ENCODE results near the gene DPYD. TPM values are rescaled to one million over a fixed set of nuclear protein-coding genes. Genes with fewer than 3 reads are reported as not detected.

DPYD gene
- total RNA-seq, 4 donors from 2014 or later: 35.7 to 65.4 (median 43.7) TPM

DNA sequence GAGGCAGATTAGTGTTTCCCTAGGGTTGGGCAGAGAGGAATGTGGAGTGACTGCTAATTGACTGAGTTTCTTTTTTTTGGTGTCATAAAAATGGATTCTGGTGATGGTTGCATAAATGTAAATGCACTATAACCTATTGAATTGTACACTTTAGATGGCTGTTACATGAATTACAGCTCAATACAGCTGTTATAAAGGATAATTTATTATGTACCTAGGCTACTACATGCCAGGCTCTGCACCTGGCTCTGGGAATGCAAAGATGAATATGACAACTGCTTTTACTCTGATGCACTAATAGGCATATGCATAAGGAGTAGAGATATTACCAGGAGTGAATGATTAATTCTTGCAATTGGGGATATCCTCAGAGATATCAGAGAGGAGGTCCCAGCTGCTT lies 854.0 kb downstream of the DPYD start:
- no peak for TF ChIP-seq EP300 (IDR thresholded peaks at IDR 0.05)
- no peak for TF ChIP-seq POLR2A (IDR thresholded peaks at IDR 0.05)
- Histone ChIP-seq H3K27me3 (no peaks in the 10 kb centered on the region), H3K4me1 (no peaks in the 10 kb centered on the region), H3K4me3 (no peak overlapping the region), H3K36me3 (no peaks in the 10 kb centered on the region), H3K9me3 (peaks cover 0 to 17% (median 2%) of the 10 kb centered on the region in 4 donors), H3K27ac (no peak overlapping the region)
- DNase-seq (ENCODE audit: low spot score in 2 of 2): no peak

DNA sequence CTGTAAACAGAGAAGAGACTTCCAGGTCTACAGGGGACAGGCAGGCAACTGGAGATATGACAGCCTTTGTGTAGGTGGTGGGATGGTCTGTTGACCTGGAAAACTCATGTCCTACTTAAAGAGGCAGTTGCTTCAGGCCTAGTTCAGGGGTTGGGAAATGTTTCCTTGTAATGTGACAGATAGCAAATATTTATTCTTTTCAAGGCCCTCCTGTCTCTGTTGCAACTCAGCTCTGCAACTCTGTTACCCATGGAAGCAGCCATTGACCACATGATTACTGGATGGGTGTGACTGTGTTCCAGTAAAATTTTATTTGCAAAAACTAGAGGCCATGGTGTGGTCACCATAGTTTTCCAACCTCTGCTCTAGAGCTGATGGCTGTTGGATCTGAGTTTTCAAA lies 857.3 kb downstream of the DPYD start:
- Histone ChIP-seq H3K9me3 (peaks cover 0 to 25% (median 2%) of the 10 kb centered on the region in 4 donors), H3K4me1 (no peaks in the 10 kb centered on the region), H3K27ac (no peak overlapping the region), H3K4me3 (no peak overlapping the region), H3K36me3 (no peaks in the 10 kb centered on the region), H3K27me3 (no peaks in the 10 kb centered on the region)
- DNase-seq (ENCODE audit: low spot score in 2 of 2): no peak
- TF ChIP-seq EP300 (IDR thresholded peaks at IDR 0.05): no peak
- TF ChIP-seq POLR2A (IDR thresholded peaks at IDR 0.05): no peak
- TF ChIP-seq, protein P1, sequence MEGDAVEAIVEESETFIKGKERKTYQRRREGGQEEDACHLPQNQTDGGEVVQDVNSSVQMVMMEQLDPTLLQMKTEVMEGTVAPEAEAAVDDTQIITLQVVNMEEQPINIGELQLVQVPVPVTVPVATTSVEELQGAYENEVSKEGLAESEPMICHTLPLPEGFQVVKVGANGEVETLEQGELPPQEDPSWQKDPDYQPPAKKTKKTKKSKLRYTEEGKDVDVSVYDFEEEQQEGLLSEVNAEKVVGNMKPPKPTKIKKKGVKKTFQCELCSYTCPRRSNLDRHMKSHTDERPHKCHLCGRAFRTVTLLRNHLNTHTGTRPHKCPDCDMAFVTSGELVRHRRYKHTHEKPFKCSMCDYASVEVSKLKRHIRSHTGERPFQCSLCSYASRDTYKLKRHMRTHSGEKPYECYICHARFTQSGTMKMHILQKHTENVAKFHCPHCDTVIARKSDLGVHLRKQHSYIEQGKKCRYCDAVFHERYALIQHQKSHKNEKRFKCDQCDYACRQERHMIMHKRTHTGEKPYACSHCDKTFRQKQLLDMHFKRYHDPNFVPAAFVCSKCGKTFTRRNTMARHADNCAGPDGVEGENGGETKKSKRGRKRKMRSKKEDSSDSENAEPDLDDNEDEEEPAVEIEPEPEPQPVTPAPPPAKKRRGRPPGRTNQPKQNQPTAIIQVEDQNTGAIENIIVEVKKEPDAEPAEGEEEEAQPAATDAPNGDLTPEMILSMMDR (IDR thresholded peaks at IDR 0.05): no peak

DNA sequence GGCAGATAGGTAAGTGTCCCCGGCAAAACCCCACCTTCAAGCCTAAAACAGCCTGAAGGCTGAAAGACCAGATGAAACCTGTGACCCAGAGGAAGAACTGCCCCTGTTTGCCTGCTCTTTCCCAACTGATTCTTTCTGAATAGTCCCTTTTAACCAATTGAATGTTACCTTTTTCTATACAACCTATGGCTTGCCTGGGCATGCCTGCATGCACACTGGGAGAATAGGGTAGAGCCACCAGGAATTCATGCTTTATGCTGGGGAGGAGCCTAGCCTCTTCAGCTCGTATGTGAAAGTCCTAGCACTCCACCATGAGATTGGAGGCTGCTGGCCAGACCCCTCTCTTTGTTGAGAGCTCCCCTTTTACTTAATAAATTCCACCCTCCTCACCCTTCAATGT lies 859.2 kb downstream of the DPYD start:
- Histone ChIP-seq H3K36me3 (peaks cover 0 to 1% (median 0%) of the 10 kb centered on the region in 3 donors), H3K4me3 (no peak overlapping the region), H3K27me3 (no peaks in the 10 kb centered on the region), H3K4me1 (no peaks in the 10 kb centered on the region), H3K9me3 (peaks cover 0 to 32% (median 6%) of the 10 kb centered on the region in 4 donors), H3K27ac (no peak overlapping the region)
- WGBS, 2 donors: 81 to 88% methylated on average over 2 of the region's 2 CpGs
- no peak for TF ChIP-seq POLR2A (IDR thresholded peaks at IDR 0.05)
- TF ChIP-seq EP300 (IDR thresholded peaks at IDR 0.05): no peak
- TF ChIP-seq, protein P1 (IDR thresholded peaks at IDR 0.05): no peak
- no peak for DNase-seq (ENCODE audit: low spot score in 2 of 2)

DNA sequence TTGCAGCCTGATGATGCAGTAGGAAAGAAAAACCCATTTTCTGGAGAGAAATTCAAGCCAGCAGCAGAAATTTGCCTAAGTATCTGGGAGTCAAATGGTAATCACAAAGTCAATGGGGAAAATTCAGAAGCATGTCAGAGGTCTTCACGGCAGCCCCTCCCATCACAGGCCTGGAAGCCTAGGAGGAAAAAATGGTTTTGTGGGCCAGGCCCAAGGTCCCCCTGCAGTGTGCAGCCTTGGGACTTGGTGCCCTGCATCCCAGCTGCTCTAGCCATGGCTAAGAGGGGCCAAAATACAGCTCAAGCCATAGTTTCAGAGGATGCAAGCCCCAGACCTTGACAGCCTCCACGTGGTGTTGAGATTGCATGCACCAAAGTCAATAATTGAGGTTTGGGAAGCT lies 864.4 kb downstream of the DPYD start:
- Histone ChIP-seq H3K36me3 (peaks cover 0 to 4% (median 0%) of the 10 kb centered on the region in 3 donors), H3K4me1 (no peaks in the 10 kb centered on the region), H3K4me3 (no peak overlapping the region), H3K9me3 (peaks cover 0 to 25% (median 6%) of the 10 kb centered on the region in 4 donors), H3K27me3 (no peaks in the 10 kb centered on the region), H3K27ac (no peak overlapping the region)
- no peak for DNase-seq (ENCODE audit: low spot score in 2 of 2)
- TF ChIP-seq, protein P1 (IDR thresholded peaks at IDR 0.05): no peak
- TF ChIP-seq POLR2A (IDR thresholded peaks at IDR 0.05): no peak
- TF ChIP-seq EP300 (IDR thresholded peaks at IDR 0.05): no peak
- 90 to 93% methylated on average over 2 of the region's 2 CpGs for WGBS, 2 donors

DNA sequence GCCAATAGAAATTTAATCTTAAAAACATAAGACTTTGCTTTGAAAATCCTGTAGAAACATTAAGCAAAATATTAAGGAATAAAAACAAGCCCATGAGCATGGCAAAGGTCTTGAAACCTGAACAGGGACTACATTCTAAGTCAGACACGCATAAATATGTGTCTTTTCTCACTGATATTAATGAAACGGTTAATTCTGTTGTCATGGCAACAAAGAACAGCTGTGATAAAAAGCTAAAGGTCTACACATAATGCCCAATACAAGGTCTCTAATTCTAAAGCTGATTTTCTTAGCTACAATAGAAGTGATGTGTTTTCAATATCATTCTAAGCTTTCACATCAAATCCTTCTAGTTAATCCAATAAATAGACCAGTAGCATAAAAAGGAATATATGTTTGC lies 867.6 kb downstream of the DPYD start:
- TF ChIP-seq EP300 (IDR thresholded peaks at IDR 0.05): no peak
- TF ChIP-seq POLR2A (IDR thresholded peaks at IDR 0.05): no peak
- TF ChIP-seq, protein P1 (IDR thresholded peaks at IDR 0.05): no peak
- no peak overlapping the region for H3K27ac ChIP-seq
- peaks cover 0 to 4% (median 0%) of the 10 kb centered on the region in 3 donors for H3K36me3 ChIP-seq
- H3K9me3 ChIP-seq: peaks cover 0 to 22% (median 6%) of the 10 kb centered on the region in 4 donors
- no peaks in the 10 kb centered on the region for H3K27me3 ChIP-seq
- H3K4me1 ChIP-seq: no peaks in the 10 kb centered on the region
- WGBS, 2 donors: 76 to 82% methylated on average over 2 of the region's 2 CpGs
- no peak for DNase-seq (ENCODE audit: low spot score in 2 of 2)
- no peak overlapping the region for H3K4me3 ChIP-seq

DNA sequence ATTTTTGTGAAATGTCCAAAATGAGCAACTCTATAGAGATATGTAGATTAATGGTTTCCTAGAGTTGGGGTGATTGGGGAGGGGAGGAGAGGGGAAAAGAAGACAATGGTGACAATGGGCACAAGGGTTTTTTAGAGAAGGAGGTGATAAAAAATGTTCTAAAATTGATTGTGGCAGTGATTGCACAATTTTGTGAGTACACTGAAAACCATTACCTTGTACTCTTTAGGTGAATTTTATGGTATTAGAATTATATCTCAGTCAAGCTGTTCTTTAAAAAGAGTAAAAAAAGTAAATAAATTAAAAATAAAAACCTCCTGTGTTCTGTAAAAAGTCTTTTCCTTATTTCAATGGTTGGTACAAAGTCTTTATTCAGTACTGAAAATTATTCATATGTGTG lies 869.0 kb downstream of the DPYD start:
- TF ChIP-seq POLR2A (IDR thresholded peaks at IDR 0.05) (no peak), EP300 (IDR thresholded peaks at IDR 0.05) (no peak)
- TF ChIP-seq, protein P1 (IDR thresholded peaks at IDR 0.05): no peak
- Histone ChIP-seq H3K4me1 (no peaks in the 10 kb centered on the region), H3K9me3 (peaks cover 0 to 14% (median 4%) of the 10 kb centered on the region in 4 donors)

More for the DNA sequence above, 869.0 kb downstream of the DPYD start:
- H3K27me3 ChIP-seq: no peaks in the 10 kb centered on the region
- H3K27ac ChIP-seq: no peak overlapping the region
- no peak overlapping the region for H3K4me3 ChIP-seq
- no peak for DNase-seq (ENCODE audit: low spot score in 2 of 2)
- H3K36me3 ChIP-seq: peaks cover 0 to 4% (median 0%) of the 10 kb centered on the region in 3 donors

Measured in tibial nerve (tissue), 4 donors.